ENCODE measurements around the gene TMED4.

Gene TMED4

DNA sequence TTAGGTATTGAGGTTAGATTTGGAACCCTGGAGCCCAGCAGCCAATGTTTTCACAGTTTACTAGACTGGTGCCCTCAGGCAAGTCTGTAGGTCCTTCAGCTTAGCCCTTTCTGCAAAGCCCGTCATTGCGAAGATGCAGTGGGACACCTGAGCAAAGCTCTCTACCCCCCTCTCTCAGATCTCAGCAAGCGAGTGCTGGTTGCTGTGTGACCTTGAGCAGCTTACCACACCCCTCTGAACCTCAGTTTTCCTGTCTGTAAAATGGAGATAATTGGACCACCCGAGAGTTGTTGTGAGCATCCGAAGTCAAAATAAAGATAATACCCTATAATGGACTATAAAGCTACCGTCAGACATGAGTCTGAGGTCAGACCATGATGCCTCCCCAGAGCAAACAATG lies 44.6 kb downstream of the TMED4 start:
- no peaks in the 10 kb centered on the region for H3K27me3 ChIP-seq (ENCODE audit: control insufficient read depth, insufficient read depth, low read length)
- H3K4me3 ChIP-seq (ENCODE audit: low read depth, low read length): no peak overlapping the region
- H3K9ac ChIP-seq (ENCODE audit: low read depth, low read length): no peak overlapping the region
- no peaks in the 10 kb centered on the region for H3K9me3 ChIP-seq (ENCODE audit: control insufficient read depth, insufficient read depth, low read length)
- H3K4me1 ChIP-seq (ENCODE audit: control insufficient read depth, insufficient read depth, low read length): no peaks in the 10 kb centered on the region
- no peaks in the 10 kb centered on the region for H3K36me3 ChIP-seq (ENCODE audit: control insufficient read depth, insufficient read depth, low read length)
- no peak overlapping the region for H3K27ac ChIP-seq (ENCODE audit: low read depth, low read length)

GRCh38 chr7:44536090-44536489 lies 45.9 kb downstream of the TMED4 start:
- H3K27me3 ChIP-seq (ENCODE audit: control insufficient read depth, insufficient read depth, low read length): no peaks in the 10 kb centered on the region
- no peak overlapping the region for H3K27ac ChIP-seq (ENCODE audit: low read depth, low read length)
- H3K4me1 ChIP-seq (ENCODE audit: control insufficient read depth, insufficient read depth, low read length): no peaks in the 10 kb centered on the region
- H3K36me3 ChIP-seq (ENCODE audit: control insufficient read depth, insufficient read depth, low read length): no peaks in the 10 kb centered on the region
- no peaks in the 10 kb centered on the region for H3K9me3 ChIP-seq (ENCODE audit: control insufficient read depth, insufficient read depth, low read length)
- no peak overlapping the region for H3K9ac ChIP-seq (ENCODE audit: low read depth, low read length)
- no peak overlapping the region for H3K4me3 ChIP-seq (ENCODE audit: low read depth, low read length)

GRCh38 chr7:44535348-44536064 lies 46.5 kb downstream of the TMED4 start:
- H3K27ac ChIP-seq (ENCODE audit: low read depth, low read length): no peak overlapping the region

DNA sequence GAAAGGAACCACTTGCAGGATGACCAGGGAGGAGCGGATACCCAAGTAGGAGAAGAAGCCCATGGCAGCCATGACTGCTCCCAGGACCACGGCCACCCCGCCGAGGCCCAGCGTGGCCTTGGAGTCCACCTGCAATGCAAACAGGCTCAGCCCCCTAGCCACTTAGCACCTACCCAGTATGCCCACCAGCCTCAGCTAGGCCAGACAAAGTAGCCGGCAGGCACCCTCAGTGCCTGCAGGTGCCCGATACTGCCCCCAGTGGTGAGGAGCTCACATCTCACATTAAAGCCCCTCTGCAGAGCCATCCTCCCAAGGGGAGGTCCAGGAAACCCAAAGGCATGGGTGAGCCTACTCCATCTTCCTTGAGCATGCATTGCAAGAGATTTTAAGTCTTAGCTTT lies 47.5 kb downstream of the TMED4 start:
- Histone ChIP-seq H3K27me3 (ENCODE audit: control insufficient read depth, insufficient read depth, low read length) (no peaks in the 10 kb centered on the region), H3K4me1 (ENCODE audit: control insufficient read depth, insufficient read depth, low read length) (no peaks in the 10 kb centered on the region), H3K9me3 (ENCODE audit: control insufficient read depth, insufficient read depth, low read length) (no peaks in the 10 kb centered on the region), H3K36me3 (ENCODE audit: control insufficient read depth, insufficient read depth, low read length) (no peaks in the 10 kb centered on the region), H3K9ac (ENCODE audit: low read depth, low read length) (no peak overlapping the region), H3K27ac (ENCODE audit: low read depth, low read length) (no peak overlapping the region), H3K4me3 (ENCODE audit: low read depth, low read length) (no peak overlapping the region)

More at GRCh38 chr7:44535348-44536064, 46.5 kb downstream of the TMED4 start:
- Histone ChIP-seq H3K9ac (ENCODE audit: low read depth, low read length) (no peak overlapping the region), H3K27me3 (ENCODE audit: control insufficient read depth, insufficient read depth, low read length) (no peaks in the 10 kb centered on the region), H3K9me3 (ENCODE audit: control insufficient read depth, insufficient read depth, low read length) (no peaks in the 10 kb centered on the region), H3K36me3 (ENCODE audit: control insufficient read depth, insufficient read depth, low read length) (no peaks in the 10 kb centered on the region), H3K4me1 (ENCODE audit: control insufficient read depth, insufficient read depth, low read length) (no peaks in the 10 kb centered on the region), H3K4me3 (ENCODE audit: low read depth, low read length) (no peak overlapping the region)

DNA sequence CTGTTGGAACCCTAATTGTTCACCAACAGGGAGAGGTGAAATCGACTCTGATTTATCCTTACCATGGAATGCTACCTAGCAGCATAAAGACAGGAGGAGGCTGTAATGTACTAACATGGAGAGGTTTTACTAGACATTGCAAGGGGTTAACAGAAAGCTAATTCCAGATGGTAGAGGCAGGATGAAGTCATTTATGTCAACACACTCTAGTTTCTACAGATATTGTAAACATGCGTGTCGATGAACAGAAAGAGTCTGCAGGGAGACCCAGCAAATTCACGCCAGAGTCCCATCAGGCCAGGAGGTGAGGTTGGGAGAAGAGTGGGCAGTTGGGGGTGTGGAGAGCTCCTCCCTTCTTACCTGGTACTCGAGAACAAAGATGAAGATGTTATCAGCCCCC lies 47.9 kb downstream of the TMED4 start:
- Histone ChIP-seq H3K27ac (ENCODE audit: low read depth, low read length) (no peak overlapping the region), H3K4me1 (ENCODE audit: control insufficient read depth, insufficient read depth, low read length) (no peaks in the 10 kb centered on the region), H3K27me3 (ENCODE audit: control insufficient read depth, insufficient read depth, low read length) (no peaks in the 10 kb centered on the region), H3K9ac (ENCODE audit: low read depth, low read length) (no peak overlapping the region), H3K9me3 (ENCODE audit: control insufficient read depth, insufficient read depth, low read length) (no peaks in the 10 kb centered on the region), H3K4me3 (ENCODE audit: low read depth, low read length) (no peak overlapping the region), H3K36me3 (ENCODE audit: control insufficient read depth, insufficient read depth, low read length) (no peaks in the 10 kb centered on the region)

DNA sequence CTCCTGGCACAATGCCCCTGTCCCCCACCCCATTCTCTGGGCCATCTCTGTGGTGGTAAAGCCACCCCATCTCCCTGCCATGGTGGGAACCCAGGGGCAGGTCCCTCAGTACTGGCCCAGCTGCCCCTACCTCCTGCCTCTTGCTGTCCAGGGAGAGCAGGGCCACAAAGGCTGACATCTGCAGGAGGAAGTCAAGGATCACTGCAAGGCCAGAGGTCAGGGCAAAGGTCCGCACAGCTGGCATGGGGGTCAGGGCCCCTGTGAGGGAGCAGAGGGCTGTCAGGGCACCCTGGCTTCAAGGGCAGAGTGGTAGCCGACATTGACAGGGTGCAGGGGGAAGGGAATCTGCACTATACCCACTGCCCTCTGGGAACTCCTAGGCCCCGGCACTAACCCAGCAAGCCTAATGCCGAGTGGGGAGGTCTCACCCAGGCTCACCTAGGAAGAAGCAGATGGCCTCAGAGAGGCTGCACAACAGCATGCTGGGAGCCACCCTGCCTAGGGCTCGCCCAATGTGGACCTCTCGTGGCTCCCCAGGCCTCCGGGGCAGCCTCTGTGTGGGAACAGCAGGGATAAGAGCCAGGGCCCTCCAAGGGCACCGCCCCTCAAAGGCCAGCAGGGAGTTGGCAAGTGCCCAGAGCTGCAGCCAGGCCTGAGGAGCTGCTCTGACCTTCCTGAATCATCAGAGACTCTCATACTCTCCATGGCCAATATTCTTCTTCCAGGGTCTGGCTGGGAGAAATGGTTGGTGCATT lies 48.6 kb downstream of the TMED4 start:
- no peaks in the 10 kb centered on the region for H3K27me3 ChIP-seq (ENCODE audit: control insufficient read depth, insufficient read depth, low read length)
- no peaks in the 10 kb centered on the region for H3K36me3 ChIP-seq (ENCODE audit: control insufficient read depth, insufficient read depth, low read length)
- H3K9ac ChIP-seq (ENCODE audit: low read depth, low read length): no peak overlapping the region
- no peak overlapping the region for H3K27ac ChIP-seq (ENCODE audit: low read depth, low read length)
- H3K4me3 ChIP-seq (ENCODE audit: low read depth, low read length): no peak overlapping the region
- no peaks in the 10 kb centered on the region for H3K9me3 ChIP-seq (ENCODE audit: control insufficient read depth, insufficient read depth, low read length)
- H3K4me1 ChIP-seq (ENCODE audit: control insufficient read depth, insufficient read depth, low read length): no peaks in the 10 kb centered on the region

GRCh38 chr7:44531421-44532380 lies 50.3 kb downstream of the TMED4 start:
- Histone ChIP-seq H3K4me3 (ENCODE audit: low read depth, low read length) (no peak overlapping the region), H3K9ac (ENCODE audit: low read depth, low read length) (no peak overlapping the region), H3K9me3 (ENCODE audit: control insufficient read depth, insufficient read depth, low read length) (no peaks in the 10 kb centered on the region), H3K27ac (ENCODE audit: low read depth, low read length) (no peak overlapping the region), H3K27me3 (ENCODE audit: control insufficient read depth, insufficient read depth, low read length) (no peaks in the 10 kb centered on the region), H3K36me3 (ENCODE audit: control insufficient read depth, insufficient read depth, low read length) (no peaks in the 10 kb centered on the region), H3K4me1 (ENCODE audit: control insufficient read depth, insufficient read depth, low read length) (no peaks in the 10 kb centered on the region)

GRCh38 chr7:44530990-44531389 lies 51.0 kb downstream of the TMED4 start:
- H3K36me3 ChIP-seq (ENCODE audit: control insufficient read depth, insufficient read depth, low read length): no peaks in the 10 kb centered on the region
- no peak overlapping the region for H3K4me3 ChIP-seq (ENCODE audit: low read depth, low read length)
- no peaks in the 10 kb centered on the region for H3K27me3 ChIP-seq (ENCODE audit: control insufficient read depth, insufficient read depth, low read length)
- no peak overlapping the region for H3K27ac ChIP-seq (ENCODE audit: low read depth, low read length)
- no peaks in the 10 kb centered on the region for H3K4me1 ChIP-seq (ENCODE audit: control insufficient read depth, insufficient read depth, low read length)
- H3K9ac ChIP-seq (ENCODE audit: low read depth, low read length): no peak overlapping the region
- H3K9me3 ChIP-seq (ENCODE audit: control insufficient read depth, insufficient read depth, low read length): no peaks in the 10 kb centered on the region

All from HUES48 (cell line).